Gastrocnemius medialis (tissue), 4 donors: Measurements from ENCODE around the gene OBSCN. TPM values are rescaled to one million over a fixed set of nuclear protein-coding genes. Genes with fewer than 3 reads are reported as not detected.

Experiments
- ATAC-seq, 2 donors: fragments of 150-250 bp; one replicate each; pipeline ENCODE4 v1.9.1; 2016
- DNase-seq, 2 donors: peaks; one replicate each; pipeline ENCODE4 v3.0.0-alpha.2; 2019
- H3K27ac ChIP-seq, 4 donors: fragments of 200-600 bp; sonication (generic); 1 replicate in 1 of 4; 2 replicates in 3 of 4; pipeline ENCODE4 v1.5.1; 2016 to 2018; ENCODE audit warnings: mild to moderate bottlenecking in 2 of 4, moderate library complexity in 1 of 4
- H3K27me3 ChIP-seq, 3 donors: fragments of 200-600 bp; sonication (generic) in 2 of 3; 1 replicate in 1 of 3; 2 replicates in 2 of 3; pipeline versions ENCODE4 v1.5.1 to v1.6.0; 2016 to 2019; ENCODE audit warnings: mild to moderate bottlenecking in 1 of 3, moderate library complexity in 1 of 3
- H3K36me3 ChIP-seq, 2 donors: fragments of 200-600 bp; sonication (generic) in 1 of 2; one replicate each; pipeline ENCODE4 v1.5.1; 2017 to 2018
- H3K4me1 ChIP-seq, 2 donors: fragments of 200-600 bp; sonication (generic) in 1 of 2; one replicate each; pipeline ENCODE4 v1.5.1; 2016 to 2017; ENCODE audit warnings: mild to moderate bottlenecking in 2 of 2
- H3K4me3 ChIP-seq, 4 donors: fragments of 200-600 bp; sonication (generic) in 3 of 4; 1 replicate in 1 of 4; 2 replicates in 3 of 4; pipeline ENCODE4 v1.5.1; 2016 to 2019; ENCODE audit warnings: mild to moderate bottlenecking in 2 of 4
- H3K9me3 ChIP-seq, 3 donors: fragments of 200-600 bp; sonication (generic) in 2 of 3; 1 replicate in 1 of 3; 2 replicates in 2 of 3; pipeline ENCODE4 v1.5.1; 2016 to 2019
- POLR2A ChIP-seq, 2 donors: fragments of 450-650 bp; IDR thresholded peaks; one replicate each; pipeline ENCODE4 v1.6.1; 2017; ENCODE audit warnings: antibody characterized with exemption in 2 of 2, mild to moderate bottlenecking in 2 of 2, moderate library complexity in 2 of 2
- in situ Hi-C, 4 donors: fragments of 200-750 bp; cut with MboI; loops; one replicate each; pipeline versions ENCODE4 v1.15.0 to v1.8.0; 2017; ENCODE audit warnings: low sequenced_read_pairs in 4 of 4
- intact Hi-C: fragments of 100-400 bp; cut with DNase I; formaldehyde crosslinking; loops from one replicate; pipeline ENCODE4 v1.15.1; 2023; ENCODE audit warnings: low total_unique reads
- total RNA-seq, 4 donors: library from RNA; depleted of rRNA; stranded (reverse); fragments of >200 nt; gene quantifications; one replicate each; pipeline versions ENCODE4 v1.1.0 to v1.2.3, GENCODE V29; 2016
- TF ChIP-seq, protein P1 (sequence below), 5 experiments: fragments of 450-650 bp in 3 of 5; fragments of 200-600 bp in 2 of 5; sonication (generic) in 2 of 5; IDR thresholded peaks in 4 of 5; conservative IDR thresholded peaks in 1 of 5; 1 replicate in 4 of 5; 2 replicates in 1 of 5; pipeline ENCODE4 v1.5.1; 2016 to 2019; ENCODE audit warnings: antibody characterized with exemption in 5 of 5, mild to moderate bottlenecking in 3 of 5, moderate library complexity in 3 of 5

The OBSCN gene
- total RNA-seq, 4 donors from 2014 or later = 798 to 1,571 (median 1,162) TPM

DNA sequence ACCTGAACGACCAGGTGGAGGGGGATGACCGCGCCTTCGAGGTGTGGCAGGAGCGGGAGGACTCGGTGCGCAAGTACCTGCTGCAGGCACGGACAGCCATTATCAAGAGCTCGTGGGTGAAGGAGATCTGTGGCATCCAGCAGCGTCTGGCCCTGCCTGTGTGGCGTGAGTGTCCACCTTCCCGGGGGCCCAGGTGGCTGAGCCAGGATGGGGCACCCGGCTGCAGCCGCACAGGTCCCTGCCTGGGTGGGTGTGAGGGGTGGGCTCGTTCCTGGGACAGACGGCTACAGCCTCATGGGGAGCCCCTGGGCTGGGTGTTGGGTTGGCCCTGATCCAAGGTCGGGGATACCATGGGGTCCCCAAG is 133.6 kb downstream of the OBSCN start:
- H3K36me3 ChIP-seq = peaks cover 0 to 96% of the 10 kb centered on the region in 2 donors
- in situ Hi-C loops (no loop called here), intact Hi-C loops (no loop called here)

DNA sequence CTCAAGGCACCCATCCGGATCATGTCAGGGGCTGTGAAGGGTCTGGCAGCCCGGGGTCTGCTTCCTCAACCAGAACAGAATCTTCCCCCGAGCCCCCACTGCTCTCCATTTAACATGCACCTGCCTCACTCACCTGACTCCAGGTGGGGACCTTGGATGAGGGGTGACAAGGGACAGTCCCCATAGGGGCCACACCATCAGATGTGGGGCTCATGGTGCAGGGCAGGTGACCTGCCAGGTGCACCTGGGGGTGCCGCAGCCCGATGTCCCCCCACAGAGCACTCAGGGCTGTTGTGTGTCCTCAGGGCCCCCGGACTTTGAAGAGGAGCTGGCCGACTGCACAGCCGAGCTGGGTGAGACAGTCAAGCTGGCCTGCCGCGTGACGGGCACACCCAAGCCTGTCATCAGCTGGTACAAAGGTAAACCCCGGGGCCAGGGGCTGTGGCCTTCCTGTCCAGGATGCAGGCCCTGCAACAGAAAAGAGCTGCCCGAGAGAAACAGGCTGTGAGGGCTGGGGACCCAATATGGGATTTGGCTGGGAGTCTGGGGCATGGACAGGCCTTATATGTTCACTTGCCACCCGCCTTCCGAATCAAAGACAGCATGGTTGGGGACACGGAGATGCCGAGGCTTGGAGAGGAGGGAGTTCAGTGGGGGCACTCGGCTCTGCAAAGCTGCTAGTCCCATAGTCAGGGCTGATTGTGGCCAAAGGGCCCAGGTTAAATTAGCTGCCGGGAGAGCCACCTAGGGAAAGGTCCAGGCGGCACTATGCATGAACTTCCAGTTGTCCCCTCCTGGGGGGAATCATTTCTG is 134.2 kb downstream of the OBSCN start:
- in situ Hi-C loops = no loop called here
- DNase-seq (peak in 1 of 2 donors; percentile 2), ATAC-seq (no peak)
- no peak overlapping the region for H3K4me3 ChIP-seq
- TF ChIP-seq POLR2A (IDR thresholded peaks at IDR 0.05) = no peak
- TF ChIP-seq, protein P1, sequence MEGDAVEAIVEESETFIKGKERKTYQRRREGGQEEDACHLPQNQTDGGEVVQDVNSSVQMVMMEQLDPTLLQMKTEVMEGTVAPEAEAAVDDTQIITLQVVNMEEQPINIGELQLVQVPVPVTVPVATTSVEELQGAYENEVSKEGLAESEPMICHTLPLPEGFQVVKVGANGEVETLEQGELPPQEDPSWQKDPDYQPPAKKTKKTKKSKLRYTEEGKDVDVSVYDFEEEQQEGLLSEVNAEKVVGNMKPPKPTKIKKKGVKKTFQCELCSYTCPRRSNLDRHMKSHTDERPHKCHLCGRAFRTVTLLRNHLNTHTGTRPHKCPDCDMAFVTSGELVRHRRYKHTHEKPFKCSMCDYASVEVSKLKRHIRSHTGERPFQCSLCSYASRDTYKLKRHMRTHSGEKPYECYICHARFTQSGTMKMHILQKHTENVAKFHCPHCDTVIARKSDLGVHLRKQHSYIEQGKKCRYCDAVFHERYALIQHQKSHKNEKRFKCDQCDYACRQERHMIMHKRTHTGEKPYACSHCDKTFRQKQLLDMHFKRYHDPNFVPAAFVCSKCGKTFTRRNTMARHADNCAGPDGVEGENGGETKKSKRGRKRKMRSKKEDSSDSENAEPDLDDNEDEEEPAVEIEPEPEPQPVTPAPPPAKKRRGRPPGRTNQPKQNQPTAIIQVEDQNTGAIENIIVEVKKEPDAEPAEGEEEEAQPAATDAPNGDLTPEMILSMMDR (IDR thresholded peaks at IDR 0.05 in 4 of 5, conservative IDR thresholded peaks at IDR 0.05 in 1 of 5) = no peak
- peaks cover 0 to 96% of the 10 kb centered on the region in 2 donors for H3K36me3 ChIP-seq
- peaks cover 0 to 4% of the 10 kb centered on the region in 2 donors for H3K4me1 ChIP-seq
- no peaks in the 10 kb centered on the region for H3K27me3 ChIP-seq
- intact Hi-C loops = no loop called here
- peak overlapping the region; percentile 33 to 63 (median 47) for H3K27ac ChIP-seq
- no peaks in the 10 kb centered on the region for H3K9me3 ChIP-seq

More for the DNA sequence above, 133.6 kb downstream of the OBSCN start:
- no peak overlapping the region for H3K4me3 ChIP-seq
- H3K4me1 ChIP-seq = peaks cover 0 to 8% of the 10 kb centered on the region in 2 donors
- no peak for TF ChIP-seq POLR2A (IDR thresholded peaks at IDR 0.05)
- TF ChIP-seq, protein P1 (IDR thresholded peaks at IDR 0.05 in 4 of 5, conservative IDR thresholded peaks at IDR 0.05 in 1 of 5) = no peak
- ATAC-seq (no peak), DNase-seq (no peak)
- H3K27me3 ChIP-seq = no peaks in the 10 kb centered on the region
- H3K27ac ChIP-seq = peak overlapping the region; percentile 29 to 63 (median 36)
- H3K9me3 ChIP-seq = no peaks in the 10 kb centered on the region

DNA sequence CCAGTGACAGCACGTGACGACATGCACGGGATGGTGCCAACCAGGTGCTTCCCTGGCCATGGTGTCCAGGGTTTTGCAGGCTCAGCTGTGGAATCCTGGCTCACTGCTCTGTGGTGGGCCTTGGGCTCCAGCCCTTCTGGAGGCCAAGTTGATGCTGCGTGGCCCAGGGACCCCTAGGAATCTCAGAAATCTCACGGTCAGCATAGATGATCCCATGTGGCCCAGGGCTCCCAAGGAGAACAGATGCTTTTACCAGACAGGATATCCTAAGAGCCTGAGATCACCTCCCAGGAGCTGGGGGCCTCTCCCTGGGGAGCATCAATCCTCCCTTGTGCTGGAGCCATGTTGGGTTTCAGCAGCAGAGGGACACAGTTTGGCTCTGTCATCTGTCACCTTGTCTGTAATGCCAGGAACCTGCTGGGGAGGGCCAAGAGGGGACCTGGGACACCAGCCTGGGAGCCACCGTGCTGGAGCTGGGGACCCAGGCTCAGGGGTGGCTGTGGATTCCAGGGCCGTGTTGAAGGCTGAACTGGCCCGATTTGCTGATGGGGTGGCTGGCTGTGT is 134.9 kb downstream of the OBSCN start:
- TF ChIP-seq, protein P1 (IDR thresholded peaks at IDR 0.05 in 4 of 5, conservative IDR thresholded peaks at IDR 0.05 in 1 of 5) = no peak
- no peak for TF ChIP-seq POLR2A (IDR thresholded peaks at IDR 0.05)
- in situ Hi-C loops = no loop called here
- H3K4me1 ChIP-seq = peaks cover 0 to 4% of the 10 kb centered on the region in 2 donors
- H3K27me3 ChIP-seq = no peaks in the 10 kb centered on the region
- peak overlapping the region; percentile 27 to 63 (median 42) for H3K27ac ChIP-seq
- peaks cover 0 to 91% of the 10 kb centered on the region in 2 donors for H3K36me3 ChIP-seq
- no peaks in the 10 kb centered on the region for H3K9me3 ChIP-seq
- ATAC-seq (peak in 1 of 2 donors; percentile 21), DNase-seq (peak; percentile 23 to 62)
- intact Hi-C loops = no loop called here
- no peak overlapping the region for H3K4me3 ChIP-seq

DNA sequence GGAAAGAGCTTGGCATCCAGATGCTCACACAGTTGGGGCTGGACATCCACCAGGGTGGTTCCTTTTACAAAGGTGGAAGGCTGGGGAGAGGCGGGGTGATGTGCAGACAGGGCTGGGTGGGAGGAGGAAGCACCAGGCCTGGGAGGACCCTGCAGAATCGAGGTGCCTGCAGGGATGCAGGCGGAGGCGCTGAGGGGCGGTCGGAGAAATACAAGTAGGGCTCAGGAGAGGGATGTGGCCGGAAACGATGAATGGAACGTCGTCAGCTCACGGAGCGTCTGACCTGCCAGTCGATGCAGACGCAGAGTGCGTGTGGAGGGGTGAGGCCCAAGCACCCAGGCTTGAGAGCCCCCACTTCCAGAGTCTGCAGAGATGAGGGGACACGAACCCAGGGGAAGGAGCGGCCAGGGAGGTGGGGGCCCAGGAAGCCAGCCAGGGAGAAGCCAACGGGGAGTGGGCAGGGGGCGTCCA is 135.4 kb downstream of the OBSCN start:
- peak overlapping the region in 1 of 4 donors; percentile 63 for H3K27ac ChIP-seq
- H3K36me3 ChIP-seq = peaks cover 0 to 86% of the 10 kb centered on the region in 2 donors
- ATAC-seq = no peak
- intact Hi-C loops = no loop called here
- H3K27me3 ChIP-seq = no peaks in the 10 kb centered on the region
- TF ChIP-seq, protein P1 (IDR thresholded peaks at IDR 0.05 in 4 of 5, conservative IDR thresholded peaks at IDR 0.05 in 1 of 5) = no peak
- H3K4me1 ChIP-seq = peaks cover 0 to 4% of the 10 kb centered on the region in 2 donors
- no peaks in the 10 kb centered on the region for H3K9me3 ChIP-seq
- peak in 1 of 2 donors; percentile 1 for DNase-seq
- in situ Hi-C loops = no loop called here
- H3K4me3 ChIP-seq = no peak overlapping the region
